Measurements from ENCODE around the gene EEF2KMT.

The EEF2KMT gene

DNA sequence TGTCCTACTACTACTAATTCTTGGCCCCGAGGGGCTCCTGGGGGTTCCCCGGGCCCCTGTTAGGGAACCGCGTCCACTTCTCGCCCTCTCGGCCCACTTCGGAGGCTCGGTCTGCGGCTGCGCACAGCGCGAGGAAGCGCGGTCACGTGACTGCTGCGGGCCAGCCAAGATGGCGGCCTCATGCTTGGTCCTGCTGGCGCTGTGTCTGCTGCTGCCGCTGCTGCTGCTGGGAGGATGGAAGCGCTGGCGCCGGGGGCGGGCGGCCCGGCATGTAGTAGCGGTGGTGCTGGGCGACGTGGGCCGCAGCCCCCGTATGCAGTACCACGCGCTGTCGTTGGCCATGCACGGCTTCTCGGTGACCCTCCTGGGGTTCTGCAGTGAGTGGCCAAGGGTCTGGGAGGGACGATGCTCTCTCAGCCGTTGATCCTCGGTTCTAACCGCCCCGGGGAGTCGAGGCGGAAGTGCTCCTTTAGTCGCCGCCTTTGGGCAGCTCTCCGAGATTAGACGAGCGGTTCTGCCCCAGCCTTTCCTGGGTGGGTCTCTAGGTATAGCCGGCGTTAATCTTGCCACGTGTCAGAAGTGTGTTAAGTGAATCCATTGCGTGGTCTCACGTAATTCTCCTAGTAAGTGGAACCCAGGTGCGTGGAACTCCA lies 25.8 kb downstream of the EEF2KMT start, which contains the start of gene ALG1:
ALG1 (plus strand) TSS at position 163 of the 653 bp plus-strand sequence; CDS start at position 170, 7 bp downstream.
- peaks cover 17% of the 10 kb centered on the region for H3K36me3 ChIP-seq (ENCODE audit: insufficient read depth, low read length)
- H3K27me3 ChIP-seq (ENCODE audit: insufficient read depth, low read length), result no peaks in the 10 kb centered on the region
- H2AFZ ChIP-seq (ENCODE audit: low read depth, low read length), result peak within 1 kb of the TSS; percentile 99
- H3K9me3 ChIP-seq (ENCODE audit: low read length), result no peaks in the 10 kb centered on the region
- peak within 1 kb of the TSS; percentile 93 for H3K4me3 ChIP-seq (ENCODE audit: low read length)
- H3K4me1 ChIP-seq (ENCODE audit: insufficient read depth, low read length), result peaks cover 9% of the 10 kb centered on the region

DNA sequence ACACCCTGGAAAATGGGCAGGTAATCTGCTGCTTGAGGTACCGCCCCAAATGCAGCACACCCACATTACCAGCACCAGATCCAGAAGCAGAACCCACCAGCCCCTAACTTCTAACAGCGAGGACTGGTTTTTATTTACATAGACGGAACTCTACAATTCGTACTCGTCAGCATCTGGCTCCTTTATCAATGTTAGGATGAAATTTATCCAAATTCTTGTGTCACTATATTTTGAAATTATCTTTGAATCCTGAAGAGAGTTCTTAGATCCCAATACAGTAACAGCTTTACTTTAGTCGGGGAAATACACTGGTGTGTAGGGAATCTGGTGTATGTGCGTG lies 26.3 kb downstream of the EEF2KMT start:
- H2AFZ ChIP-seq (ENCODE audit: low read depth, low read length), result peak overlapping the region; percentile 99
- no peaks in the 10 kb centered on the region for H3K9me3 ChIP-seq (ENCODE audit: low read length)
- H3K4me3 ChIP-seq (ENCODE audit: low read length), result peak overlapping the region; percentile 93
- H3K36me3 ChIP-seq (ENCODE audit: insufficient read depth, low read length), result peaks cover 14% of the 10 kb centered on the region
- peaks cover 9% of the 10 kb centered on the region for H3K4me1 ChIP-seq (ENCODE audit: insufficient read depth, low read length)
- H3K27me3 ChIP-seq (ENCODE audit: insufficient read depth, low read length), result no peaks in the 10 kb centered on the region

- no peak overlapping the region for H3K4me3 ChIP-seq (ENCODE audit: low read length)
Observed at GRCh38 chr16:5070431-5071186, 27.0 kb downstream of the EEF2KMT start.

GRCh38 chr16:5069854-5070253 lies 27.7 kb downstream of the EEF2KMT start:
- Histone ChIP-seq H3K36me3 (ENCODE audit: insufficient read depth, low read length) (no peaks in the 10 kb centered on the region), H3K9me3 (ENCODE audit: low read length) (no peaks in the 10 kb centered on the region), H3K4me1 (ENCODE audit: insufficient read depth, low read length) (peaks cover 9% of the 10 kb centered on the region), H2AFZ (ENCODE audit: low read depth, low read length) (no peak overlapping the region), H3K27me3 (ENCODE audit: insufficient read depth, low read length) (no peaks in the 10 kb centered on the region), H3K4me3 (ENCODE audit: low read length) (no peak overlapping the region)

More at GRCh38 chr16:5070431-5071186, 27.0 kb downstream of the EEF2KMT start:
- no peaks in the 10 kb centered on the region for H3K27me3 ChIP-seq (ENCODE audit: insufficient read depth, low read length)
- peaks cover 7% of the 10 kb centered on the region for H3K36me3 ChIP-seq (ENCODE audit: insufficient read depth, low read length)
- H2AFZ ChIP-seq (ENCODE audit: low read depth, low read length), result peak overlapping the region; percentile 99
- no peaks in the 10 kb centered on the region for H3K9me3 ChIP-seq (ENCODE audit: low read length)
- H3K4me1 ChIP-seq (ENCODE audit: insufficient read depth, low read length), result peaks cover 9% of the 10 kb centered on the region

DNA sequence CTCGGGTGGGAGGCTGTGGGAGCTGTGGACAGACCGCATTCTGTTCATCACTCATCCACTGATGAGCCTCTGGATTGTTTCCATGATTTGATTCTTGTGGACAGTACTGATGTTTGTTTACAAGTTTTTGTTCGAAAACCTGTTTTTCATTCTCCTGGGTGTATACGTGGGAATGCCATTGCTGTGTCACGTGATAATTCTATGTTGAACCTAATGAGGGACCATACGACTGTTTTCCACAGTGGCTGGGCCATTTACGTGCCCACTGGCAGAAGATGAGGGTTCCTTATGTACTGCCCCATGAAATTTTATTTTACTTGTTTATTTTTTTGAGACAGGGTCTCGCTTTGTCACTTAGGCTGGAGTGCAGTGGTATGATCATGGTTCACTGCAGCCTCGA lies 28.5 kb downstream of the EEF2KMT start:
- H3K9me3 ChIP-seq (ENCODE audit: low read length), result no peaks in the 10 kb centered on the region
- H3K4me3 ChIP-seq (ENCODE audit: low read length), result no peak overlapping the region
- no peak overlapping the region for H2AFZ ChIP-seq (ENCODE audit: low read depth, low read length)
- peaks cover 9% of the 10 kb centered on the region for H3K4me1 ChIP-seq (ENCODE audit: insufficient read depth, low read length)
- no peaks in the 10 kb centered on the region for H3K27me3 ChIP-seq (ENCODE audit: insufficient read depth, low read length)
- no peaks in the 10 kb centered on the region for H3K36me3 ChIP-seq (ENCODE audit: insufficient read depth, low read length)

DNA sequence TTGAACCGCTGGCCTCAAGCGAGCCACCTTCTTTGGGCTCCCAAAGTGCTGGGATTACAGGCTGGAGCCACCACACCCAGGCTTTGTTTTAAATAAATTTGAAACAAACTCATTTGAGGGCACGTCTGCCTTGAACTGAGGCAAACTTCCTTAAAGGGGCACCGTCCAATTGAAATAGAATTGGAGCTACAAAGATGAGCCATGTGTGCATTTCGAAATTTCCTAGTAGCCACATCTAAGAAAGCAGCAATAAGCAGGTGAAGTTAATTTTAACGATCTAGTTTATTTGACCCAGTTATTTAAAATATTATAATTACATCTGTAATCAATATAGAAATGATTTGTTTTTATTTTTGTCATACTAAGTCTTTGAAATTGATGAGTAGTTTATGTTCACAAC lies 31.1 kb downstream of the EEF2KMT start:
- H2AFZ ChIP-seq (ENCODE audit: low read depth, low read length), result no peak overlapping the region
- no peaks in the 10 kb centered on the region for H3K27me3 ChIP-seq (ENCODE audit: insufficient read depth, low read length)
- H3K4me3 ChIP-seq (ENCODE audit: low read length), result no peak overlapping the region
- peaks cover 2% of the 10 kb centered on the region for H3K4me1 ChIP-seq (ENCODE audit: insufficient read depth, low read length)
- H3K9me3 ChIP-seq (ENCODE audit: low read length), result no peaks in the 10 kb centered on the region
- no peaks in the 10 kb centered on the region for H3K36me3 ChIP-seq (ENCODE audit: insufficient read depth, low read length)

DNA sequence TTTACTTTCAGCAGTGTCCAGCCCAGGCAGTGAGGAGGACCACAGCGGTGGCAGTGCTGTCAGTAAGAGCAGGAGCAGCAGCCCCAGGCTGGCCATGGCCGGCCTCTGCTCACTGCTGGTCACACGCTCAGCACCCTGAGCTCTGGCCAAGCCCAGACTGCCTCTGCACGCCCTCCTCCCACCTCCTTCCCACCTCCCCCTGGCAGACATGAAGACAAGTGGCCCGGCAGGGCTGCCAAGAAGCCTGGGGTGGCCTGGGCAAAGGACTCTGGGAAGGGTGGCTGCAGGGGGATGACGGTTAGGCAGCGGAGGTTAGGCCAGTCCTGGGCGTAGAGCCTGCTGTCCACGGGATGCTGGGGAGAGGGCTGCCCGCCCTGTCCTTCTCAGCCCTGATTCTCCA lies 31.8 kb downstream of the EEF2KMT start, which contains the start of gene C16orf89:
C16orf89 (minus strand) TSS at position 144 of the 400 bp plus-strand sequence; CDS start at position 96, 48 bp downstream.
- H2AFZ ChIP-seq (ENCODE audit: low read depth, low read length), result peak within 1 kb of the TSS; percentile 44
- no peaks in the 10 kb centered on the region for H3K9me3 ChIP-seq (ENCODE audit: low read length)
- H3K27me3 ChIP-seq (ENCODE audit: insufficient read depth, low read length), result no peaks in the 10 kb centered on the region
- H3K4me1 ChIP-seq (ENCODE audit: insufficient read depth, low read length), result peaks cover 2% of the 10 kb centered on the region
- H3K4me3 ChIP-seq (ENCODE audit: low read length), result no peak within 1 kb of the TSS
- H3K36me3 ChIP-seq (ENCODE audit: insufficient read depth, low read length), result no peaks in the 10 kb centered on the region

DNA sequence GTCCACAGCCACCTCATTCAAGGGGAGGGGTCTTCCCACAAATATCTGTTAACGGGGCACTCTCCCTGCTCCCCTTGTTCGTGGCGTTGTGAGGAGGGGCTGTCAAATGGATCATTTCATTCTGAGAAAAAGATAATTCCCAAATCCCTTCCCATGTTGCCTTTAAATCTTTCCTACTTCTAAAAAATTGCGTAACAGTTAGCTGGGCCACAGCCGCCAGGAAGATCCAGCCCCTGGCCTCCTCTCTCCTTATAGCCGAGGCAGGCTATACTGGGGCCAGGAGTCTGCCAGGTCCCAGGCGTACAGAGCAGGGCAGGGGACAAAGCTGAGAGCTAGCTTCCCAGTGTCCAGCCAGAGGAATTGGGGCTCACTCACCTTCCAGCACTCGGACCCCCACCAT lies 32.3 kb downstream of the EEF2KMT start:
- Histone ChIP-seq H3K4me3 (ENCODE audit: low read length) (no peak overlapping the region), H3K27me3 (ENCODE audit: insufficient read depth, low read length) (no peaks in the 10 kb centered on the region), H3K9me3 (ENCODE audit: low read length) (no peaks in the 10 kb centered on the region), H3K36me3 (ENCODE audit: insufficient read depth, low read length) (no peaks in the 10 kb centered on the region), H2AFZ (ENCODE audit: low read depth, low read length) (peak overlapping the region; percentile 44), H3K4me1 (ENCODE audit: insufficient read depth, low read length) (peaks cover 2% of the 10 kb centered on the region)

DNA sequence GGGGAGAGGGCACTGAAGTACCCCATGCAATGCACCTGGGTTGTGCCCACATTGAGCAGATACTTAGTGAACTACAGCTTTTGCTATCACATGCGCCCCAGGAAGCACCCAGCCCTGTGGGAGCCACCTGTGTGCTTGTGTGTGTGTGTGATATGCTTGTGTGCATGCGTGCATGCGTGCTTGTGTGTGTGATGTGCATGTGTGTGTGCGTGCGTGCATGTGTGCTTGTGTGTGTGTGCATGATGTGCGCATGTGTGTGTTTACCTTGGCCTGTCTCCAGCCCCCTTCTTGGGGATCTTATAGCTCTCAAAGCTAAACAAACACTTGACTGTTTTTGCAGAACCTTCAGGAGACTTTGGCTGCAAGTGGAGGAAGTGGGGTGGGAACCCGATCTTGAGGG lies 32.7 kb downstream of the EEF2KMT start:
- no peak overlapping the region for H3K4me3 ChIP-seq (ENCODE audit: low read length)
- H3K4me1 ChIP-seq (ENCODE audit: insufficient read depth, low read length), result peaks cover 2% of the 10 kb centered on the region
- H2AFZ ChIP-seq (ENCODE audit: low read depth, low read length), result no peak overlapping the region
- no peaks in the 10 kb centered on the region for H3K9me3 ChIP-seq (ENCODE audit: low read length)
- H3K27me3 ChIP-seq (ENCODE audit: insufficient read depth, low read length), result no peaks in the 10 kb centered on the region
- H3K36me3 ChIP-seq (ENCODE audit: insufficient read depth, low read length), result no peaks in the 10 kb centered on the region

- no peaks in the 10 kb centered on the region for H3K36me3 ChIP-seq (ENCODE audit: insufficient read depth, low read length)
- no peaks in the 10 kb centered on the region for H3K27me3 ChIP-seq (ENCODE audit: insufficient read depth, low read length)
- no peak overlapping the region for H2AFZ ChIP-seq (ENCODE audit: low read depth, low read length)
- no peaks in the 10 kb centered on the region for H3K9me3 ChIP-seq (ENCODE audit: low read length)
- H3K4me1 ChIP-seq (ENCODE audit: insufficient read depth, low read length), result peaks cover 5% of the 10 kb centered on the region
- no peak overlapping the region for H3K4me3 ChIP-seq (ENCODE audit: low read length)
Observed at GRCh38 chr16:5062790-5063765, 34.5 kb downstream of the EEF2KMT start.

- H3K9me3 ChIP-seq (ENCODE audit: low read length), result no peaks in the 10 kb centered on the region
- H2AFZ ChIP-seq (ENCODE audit: low read depth, low read length), result no peak overlapping the region
- H3K27me3 ChIP-seq (ENCODE audit: insufficient read depth, low read length), result no peaks in the 10 kb centered on the region
- peaks cover 2% of the 10 kb centered on the region for H3K4me1 ChIP-seq (ENCODE audit: insufficient read depth, low read length)
- no peak overlapping the region for H3K4me3 ChIP-seq (ENCODE audit: low read length)
- no peaks in the 10 kb centered on the region for H3K36me3 ChIP-seq (ENCODE audit: insufficient read depth, low read length)
Observed at GRCh38 chr16:5062051-5062450, 35.5 kb downstream of the EEF2KMT start.

DNA sequence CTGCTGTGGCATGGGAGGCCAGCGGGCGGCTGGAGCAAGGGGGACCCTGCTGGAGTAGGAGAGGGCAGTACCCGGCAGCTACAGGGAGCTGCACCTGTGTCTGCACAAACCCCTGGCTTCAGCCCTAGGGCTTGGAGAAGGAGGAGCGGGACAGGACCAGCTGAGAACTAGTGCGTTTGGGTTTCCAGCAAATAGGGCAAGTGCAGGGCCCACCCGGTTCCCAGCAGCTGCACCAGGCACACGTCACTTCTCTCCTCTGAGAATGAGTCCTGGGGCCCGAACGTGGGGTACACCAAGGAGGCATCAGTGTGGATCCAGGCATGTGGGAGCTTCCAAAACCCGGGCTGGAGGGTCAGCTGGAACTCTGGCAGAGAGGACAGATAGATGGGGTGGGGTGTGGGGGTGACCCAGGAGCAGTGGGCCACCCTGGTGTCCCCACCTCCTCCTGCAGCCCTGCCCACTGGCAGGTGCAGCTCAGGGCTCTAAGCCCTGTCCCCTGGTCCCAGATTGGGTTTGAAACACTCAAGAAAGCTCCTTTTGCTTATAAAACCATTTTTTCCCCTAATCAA lies 37.4 kb downstream of the EEF2KMT start:
- Histone ChIP-seq H2AFZ (ENCODE audit: low read depth, low read length) (no peak overlapping the region), H3K4me3 (ENCODE audit: low read length) (no peak overlapping the region), H3K27me3 (ENCODE audit: insufficient read depth, low read length) (no peaks in the 10 kb centered on the region), H3K4me1 (ENCODE audit: insufficient read depth, low read length) (peaks cover 2% of the 10 kb centered on the region), H3K36me3 (ENCODE audit: insufficient read depth, low read length) (no peaks in the 10 kb centered on the region), H3K9me3 (ENCODE audit: low read length) (no peaks in the 10 kb centered on the region)

Measured in neuron (in vitro differentiated cells).